Measurements from ENCODE around the gene MGMT. TPM values are rescaled to one million over a fixed set of nuclear protein-coding genes. Genes with fewer than 3 reads are reported as not detected.

Gene MGMT
- total and polyA plus RNA-seq, 4 donors, result 28.2 to 79.1 (median 46.0) TPM

DNA sequence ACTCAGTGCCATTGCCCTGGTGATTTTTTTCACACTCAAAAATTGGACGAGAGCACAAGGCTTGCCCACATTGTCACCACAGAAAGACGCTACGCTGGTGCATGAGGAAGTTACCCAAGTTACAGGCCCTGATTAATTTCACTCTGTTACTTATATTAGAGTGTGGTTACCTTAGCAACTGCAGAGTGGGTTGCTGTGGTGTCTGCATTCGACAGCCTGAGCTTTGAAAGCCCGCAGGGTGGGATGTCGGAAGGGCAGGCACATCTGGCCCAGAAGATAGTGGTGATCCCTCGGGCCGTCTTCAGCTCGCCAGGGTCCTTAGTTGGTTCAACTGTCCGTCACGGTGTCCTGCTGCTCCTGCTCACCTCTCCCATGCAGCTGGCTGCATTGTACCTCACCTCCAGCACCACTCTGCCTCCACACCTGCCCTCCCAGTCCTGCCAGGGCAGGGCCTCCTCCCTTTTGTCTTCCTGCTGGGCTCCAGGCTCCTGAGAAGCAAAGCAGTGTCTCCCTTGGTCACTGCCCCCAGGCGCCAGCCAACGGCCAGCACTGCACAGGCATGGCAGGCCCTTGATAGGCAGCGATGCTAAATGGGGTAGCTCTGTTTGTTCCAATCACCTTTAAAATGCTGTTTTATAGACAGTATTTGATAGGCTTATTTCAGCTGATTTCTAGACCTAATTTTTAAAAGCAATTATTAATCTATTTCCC lies 329.8 kb downstream of the MGMT start:
- no peaks in the 10 kb centered on the region for H3K36me3 ChIP-seq (ENCODE audit: control insufficient read depth in 4 of 4, insufficient read depth in 3 of 4, low read depth in 1 of 4, low read length in 3 of 4)
- H3K9me3 ChIP-seq (ENCODE audit: control insufficient read depth in 4 of 4, low read length in 3 of 4), result peaks cover 0 to 2% (median 0%) of the 10 kb centered on the region in 4 donors
- H3K27ac ChIP-seq (ENCODE audit: low read depth in 1 of 2, low read length in 2 of 2), result no peak overlapping the region
- DNase-seq (ENCODE audit: low spot score), result no peak
- H3K4me3 ChIP-seq (ENCODE audit: low read depth in 1 of 3, low read length in 3 of 3), result no peak overlapping the region
- TF ChIP-seq EGR1 (IDR thresholded peaks at IDR 0.05; ENCODE audit: low read depth in 2 of 2), result no peak
- no peak for TF ChIP-seq FOXA2 (IDR thresholded peaks at IDR 0.05)
- TF ChIP-seq FOXA1 (IDR thresholded peaks at IDR 0.05), result no peak
- no peak for TF ChIP-seq HNF4G (IDR thresholded peaks at IDR 0.05)
- TF ChIP-seq TAF1 (conservative IDR thresholded peaks at IDR 0.05), result no peak
- TF ChIP-seq RAD21 (IDR thresholded peaks at IDR 0.05), result no peak
- TF ChIP-seq, protein P1, sequence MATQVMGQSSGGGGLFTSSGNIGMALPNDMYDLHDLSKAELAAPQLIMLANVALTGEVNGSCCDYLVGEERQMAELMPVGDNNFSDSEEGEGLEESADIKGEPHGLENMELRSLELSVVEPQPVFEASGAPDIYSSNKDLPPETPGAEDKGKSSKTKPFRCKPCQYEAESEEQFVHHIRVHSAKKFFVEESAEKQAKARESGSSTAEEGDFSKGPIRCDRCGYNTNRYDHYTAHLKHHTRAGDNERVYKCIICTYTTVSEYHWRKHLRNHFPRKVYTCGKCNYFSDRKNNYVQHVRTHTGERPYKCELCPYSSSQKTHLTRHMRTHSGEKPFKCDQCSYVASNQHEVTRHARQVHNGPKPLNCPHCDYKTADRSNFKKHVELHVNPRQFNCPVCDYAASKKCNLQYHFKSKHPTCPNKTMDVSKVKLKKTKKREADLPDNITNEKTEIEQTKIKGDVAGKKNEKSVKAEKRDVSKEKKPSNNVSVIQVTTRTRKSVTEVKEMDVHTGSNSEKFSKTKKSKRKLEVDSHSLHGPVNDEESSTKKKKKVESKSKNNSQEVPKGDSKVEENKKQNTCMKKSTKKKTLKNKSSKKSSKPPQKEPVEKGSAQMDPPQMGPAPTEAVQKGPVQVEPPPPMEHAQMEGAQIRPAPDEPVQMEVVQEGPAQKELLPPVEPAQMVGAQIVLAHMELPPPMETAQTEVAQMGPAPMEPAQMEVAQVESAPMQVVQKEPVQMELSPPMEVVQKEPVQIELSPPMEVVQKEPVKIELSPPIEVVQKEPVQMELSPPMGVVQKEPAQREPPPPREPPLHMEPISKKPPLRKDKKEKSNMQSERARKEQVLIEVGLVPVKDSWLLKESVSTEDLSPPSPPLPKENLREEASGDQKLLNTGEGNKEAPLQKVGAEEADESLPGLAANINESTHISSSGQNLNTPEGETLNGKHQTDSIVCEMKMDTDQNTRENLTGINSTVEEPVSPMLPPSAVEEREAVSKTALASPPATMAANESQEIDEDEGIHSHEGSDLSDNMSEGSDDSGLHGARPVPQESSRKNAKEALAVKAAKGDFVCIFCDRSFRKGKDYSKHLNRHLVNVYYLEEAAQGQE (IDR thresholded peaks at IDR 0.05), result no peak
- TF ChIP-seq SP1 (IDR thresholded peaks at IDR 0.05), result no peak
- no peak for TF ChIP-seq RXRA (IDR thresholded peaks at IDR 0.05)
- no peak for TF ChIP-seq NR2F2 (IDR thresholded peaks at IDR 0.05)
- WGBS, result 79% methylated on average over 14 of the region's 14 CpGs
- no peaks in the 10 kb centered on the region for H3K27me3 ChIP-seq (ENCODE audit: control insufficient read depth in 4 of 4, insufficient read depth in 4 of 4, low read length in 3 of 4)
- peaks cover 0 to 5% (median 0%) of the 10 kb centered on the region in 4 donors for H3K4me1 ChIP-seq (ENCODE audit: control insufficient read depth in 4 of 4, insufficient read depth in 4 of 4, low read length in 3 of 4)
- no peak overlapping the region for H3K9ac ChIP-seq (ENCODE audit: low read depth in 1 of 2, low read length in 2 of 2)

DNA sequence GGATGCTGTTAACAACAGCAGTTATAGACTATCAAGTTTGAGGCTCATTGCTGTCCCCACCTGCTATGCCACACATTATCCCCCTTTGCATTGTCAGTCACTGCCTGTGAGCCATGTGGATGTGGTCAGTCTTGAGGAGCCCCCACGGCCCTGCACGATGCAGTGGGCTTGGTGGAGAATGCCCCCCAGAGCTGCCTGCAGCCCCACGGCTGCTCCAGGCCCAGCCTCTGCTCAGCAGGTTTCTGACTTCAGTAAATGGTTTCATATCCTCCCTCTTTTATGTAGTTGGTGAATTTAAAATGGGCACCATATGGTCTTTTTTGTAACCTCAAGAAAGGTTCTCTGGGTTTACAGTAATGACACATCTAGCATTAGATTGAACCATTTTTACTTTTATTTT lies 332.9 kb downstream of the MGMT start:
- 73% methylated on average over 3 of the region's 3 CpGs for WGBS
- H3K4me3 ChIP-seq (ENCODE audit: low read depth in 1 of 3, low read length in 3 of 3), result no peak overlapping the region
- TF ChIP-seq HNF4A (conservative IDR thresholded peaks at IDR 0.05), result no peak
- TF ChIP-seq, protein P2, sequence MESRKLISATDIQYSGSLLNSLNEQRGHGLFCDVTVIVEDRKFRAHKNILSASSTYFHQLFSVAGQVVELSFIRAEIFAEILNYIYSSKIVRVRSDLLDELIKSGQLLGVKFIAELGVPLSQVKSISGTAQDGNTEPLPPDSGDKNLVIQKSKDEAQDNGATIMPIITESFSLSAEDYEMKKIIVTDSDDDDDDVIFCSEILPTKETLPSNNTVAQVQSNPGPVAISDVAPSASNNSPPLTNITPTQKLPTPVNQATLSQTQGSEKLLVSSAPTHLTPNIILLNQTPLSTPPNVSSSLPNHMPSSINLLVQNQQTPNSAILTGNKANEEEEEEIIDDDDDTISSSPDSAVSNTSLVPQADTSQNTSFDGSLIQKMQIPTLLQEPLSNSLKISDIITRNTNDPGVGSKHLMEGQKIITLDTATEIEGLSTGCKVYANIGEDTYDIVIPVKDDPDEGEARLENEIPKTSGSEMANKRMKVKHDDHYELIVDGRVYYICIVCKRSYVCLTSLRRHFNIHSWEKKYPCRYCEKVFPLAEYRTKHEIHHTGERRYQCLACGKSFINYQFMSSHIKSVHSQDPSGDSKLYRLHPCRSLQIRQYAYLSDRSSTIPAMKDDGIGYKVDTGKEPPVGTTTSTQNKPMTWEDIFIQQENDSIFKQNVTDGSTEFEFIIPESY (IDR thresholded peaks at IDR 0.05), result no peak
- TF ChIP-seq, protein P3, sequence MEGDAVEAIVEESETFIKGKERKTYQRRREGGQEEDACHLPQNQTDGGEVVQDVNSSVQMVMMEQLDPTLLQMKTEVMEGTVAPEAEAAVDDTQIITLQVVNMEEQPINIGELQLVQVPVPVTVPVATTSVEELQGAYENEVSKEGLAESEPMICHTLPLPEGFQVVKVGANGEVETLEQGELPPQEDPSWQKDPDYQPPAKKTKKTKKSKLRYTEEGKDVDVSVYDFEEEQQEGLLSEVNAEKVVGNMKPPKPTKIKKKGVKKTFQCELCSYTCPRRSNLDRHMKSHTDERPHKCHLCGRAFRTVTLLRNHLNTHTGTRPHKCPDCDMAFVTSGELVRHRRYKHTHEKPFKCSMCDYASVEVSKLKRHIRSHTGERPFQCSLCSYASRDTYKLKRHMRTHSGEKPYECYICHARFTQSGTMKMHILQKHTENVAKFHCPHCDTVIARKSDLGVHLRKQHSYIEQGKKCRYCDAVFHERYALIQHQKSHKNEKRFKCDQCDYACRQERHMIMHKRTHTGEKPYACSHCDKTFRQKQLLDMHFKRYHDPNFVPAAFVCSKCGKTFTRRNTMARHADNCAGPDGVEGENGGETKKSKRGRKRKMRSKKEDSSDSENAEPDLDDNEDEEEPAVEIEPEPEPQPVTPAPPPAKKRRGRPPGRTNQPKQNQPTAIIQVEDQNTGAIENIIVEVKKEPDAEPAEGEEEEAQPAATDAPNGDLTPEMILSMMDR (IDR thresholded peaks at IDR 0.05; ENCODE audit: low read depth, low read length, missing input control), result no peak
- peaks cover 0 to 9% (median under 1%) of the 10 kb centered on the region in 4 donors for H3K9me3 ChIP-seq (ENCODE audit: control insufficient read depth in 4 of 4, low read length in 3 of 4)
- no peaks in the 10 kb centered on the region for H3K4me1 ChIP-seq (ENCODE audit: control insufficient read depth in 4 of 4, insufficient read depth in 4 of 4, low read length in 3 of 4)
- no peaks in the 10 kb centered on the region for H3K36me3 ChIP-seq (ENCODE audit: control insufficient read depth in 4 of 4, insufficient read depth in 3 of 4, low read depth in 1 of 4, low read length in 3 of 4)
- no peak overlapping the region for H3K27ac ChIP-seq (ENCODE audit: low read depth in 1 of 2, low read length in 2 of 2)
- no peaks in the 10 kb centered on the region for H3K27me3 ChIP-seq (ENCODE audit: control insufficient read depth in 4 of 4, insufficient read depth in 4 of 4, low read length in 3 of 4)
- no peak overlapping the region for H3K9ac ChIP-seq (ENCODE audit: low read depth in 1 of 2, low read length in 2 of 2)
- DNase-seq (ENCODE audit: low spot score), result no peak

Data from liver (tissue), 9 donors.